Mesothelial cell of epicardium (in vitro differentiated cells): ENCODE results near the gene TSBP1. TPM values are rescaled to one million over a fixed set of nuclear protein-coding genes. Genes with fewer than 3 reads are reported as not detected.

Source experiments
- DNase-seq, 2 experiments: peaks; one replicate each; pipeline ENCODE4 v3.0.0; 2021; ENCODE audit warnings: low spot score in 2 of 2; ENCODE audit not compliant: unreplicated experiment in 2 of 2
- H3K27ac Mint-ChIP-seq: 2 replicates; pipeline ENCODE4 v1.8.0; 2021; ENCODE audit warnings: mixed read lengths
- H3K27me3 Mint-ChIP-seq: 2 replicates; pipeline ENCODE4 v1.8.0; 2021; ENCODE audit warnings: low read depth, mixed read lengths
- H3K36me3 Mint-ChIP-seq: 2 replicates; pipeline ENCODE4 v1.8.0; 2021; ENCODE audit warnings: mixed read lengths
- H3K4me1 Mint-ChIP-seq: 2 replicates; pipeline ENCODE4 v1.8.0; 2021; ENCODE audit warnings: mixed read lengths
- H3K4me3 Mint-ChIP-seq: 2 replicates; pipeline ENCODE4 v1.8.0; 2021; ENCODE audit warnings: mild to moderate bottlenecking, moderate library complexity, mixed read lengths
- H3K9me3 Mint-ChIP-seq: 2 replicates; pipeline ENCODE4 v1.8.0; 2021; ENCODE audit warnings: mixed read lengths
- CTCF ChIP-seq: fragments of 200-600 bp; sonication (generic); IDR thresholded peaks from one replicate; pipeline ENCODE4 v1.5.0; 2021; ENCODE audit warnings: antibody characterized with exemption; ENCODE audit not compliant: unreplicated experiment
- total RNA-seq: library from RNA; stranded (reverse); gene quantifications from 3 replicates; pipeline ENCODE4 v1.2.1, GENCODE V29; 2021

The TSBP1 gene
- total RNA-seq, 1 donor from 2014 or later, result not detected

- Mint-ChIP-seq H3K4me3 (no peak overlapping the region), H3K36me3 (no peaks in the 10 kb centered on the region), H3K4me1 (peaks cover 4% of the 10 kb centered on the region), H3K27ac (no peak overlapping the region), H3K9me3 (no peaks in the 10 kb centered on the region), H3K27me3 (peaks cover 80% of the 10 kb centered on the region)
- TF ChIP-seq CTCF, result no peak
- DNase-seq, result no peak
These were observed 39.2 kb upstream of the TSBP1 start for GRCh38 chr6:32410906-32411305.

GRCh38 chr6:32406857-32407256 lies 35.2 kb upstream of the TSBP1 start, which contains the start of gene BTNL2:
Gene BTNL2 (minus strand): TSS chr6:32407181. CDS start chr6:32407123, 58 bp downstream.
- no peak for TF ChIP-seq CTCF
- Mint-ChIP-seq H3K4me3 (no peak within 1 kb of the TSS), H3K4me1 (no peaks in the 10 kb centered on the region)

GRCh38 chr6:32406197-32406596 lies 34.5 kb upstream of the TSBP1 start:
- H3K27ac Mint-ChIP-seq, result no peak overlapping the region
- H3K4me3 Mint-ChIP-seq, result no peak overlapping the region
- no peaks in the 10 kb centered on the region for H3K4me1 Mint-ChIP-seq
- H3K36me3 Mint-ChIP-seq, result no peaks in the 10 kb centered on the region
- no peak for DNase-seq
- H3K27me3 Mint-ChIP-seq, result peaks cover 66% of the 10 kb centered on the region
- TF ChIP-seq CTCF, result no peak
- H3K9me3 Mint-ChIP-seq, result no peaks in the 10 kb centered on the region

More at GRCh38 chr6:32406857-32407256, 35.2 kb upstream of the TSBP1 start, which contains the start of gene BTNL2:
- Mint-ChIP-seq H3K9me3 (no peaks in the 10 kb centered on the region), H3K36me3 (no peaks in the 10 kb centered on the region), H3K27me3 (peaks cover 70% of the 10 kb centered on the region), H3K27ac (no peak within 1 kb of the TSS)
- DNase-seq, result no peak

GRCh38 chr6:32405656-32406055 lies 34.0 kb upstream of the TSBP1 start:
- Mint-ChIP-seq H3K27ac (no peak overlapping the region), H3K4me3 (no peak overlapping the region), H3K36me3 (no peaks in the 10 kb centered on the region), H3K9me3 (no peaks in the 10 kb centered on the region), H3K4me1 (no peaks in the 10 kb centered on the region), H3K27me3 (peaks cover 63% of the 10 kb centered on the region)
- no peak for TF ChIP-seq CTCF
- no peak for DNase-seq

GRCh38 chr6:32402812-32403211 lies 31.1 kb upstream of the TSBP1 start:
- Mint-ChIP-seq H3K9me3 (no peaks in the 10 kb centered on the region), H3K4me1 (no peaks in the 10 kb centered on the region), H3K36me3 (no peaks in the 10 kb centered on the region), H3K27me3 (peaks cover 54% of the 10 kb centered on the region), H3K4me3 (no peak overlapping the region), H3K27ac (no peak overlapping the region)
- no peak for TF ChIP-seq CTCF
- DNase-seq, result no peak
